Esophagus muscularis mucosa (tissue), 4 donors: ENCODE results near the gene ZFAND5. TPM values are rescaled to one million over a fixed set of nuclear protein-coding genes. Genes with fewer than 3 reads are reported as not detected.

ENCODE experiments used
- DNase-seq: peaks from one replicate; pipeline ENCODE4 v3.0.0-alpha.2; 2017; ENCODE audit errors: extremely low spot score
- H3K27ac ChIP-seq, 4 donors: fragments of 200-600 bp; sonication (generic); replicated peaks in 1 of 4; 1 replicate in 3 of 4; 2 replicates in 1 of 4; pipeline ENCODE4 v1.5.1; 2016 to 2019; ENCODE audit warnings: mild to moderate bottlenecking in 1 of 4
- H3K27me3 ChIP-seq, 4 donors: fragments of 200-600 bp; sonication (generic); one replicate each; pipeline versions ENCODE4 v1.5.1 to v1.6.0; 2016 to 2019
- H3K36me3 ChIP-seq, 4 donors: fragments of 200-600 bp; sonication (generic); one replicate each; pipeline ENCODE4 v1.5.1; 2016 to 2019
- H3K4me1 ChIP-seq, 4 donors: fragments of 200-600 bp; sonication (generic); one replicate each; pipeline ENCODE4 v1.5.1; 2016 to 2019
- H3K4me3 ChIP-seq, 4 donors: fragments of 200-600 bp; sonication (generic); 1 replicate in 2 of 4; 2 replicates in 2 of 4; pipeline ENCODE4 v1.5.1; 2016 to 2019; ENCODE audit warnings: mild to moderate bottlenecking in 4 of 4, moderate library complexity in 1 of 4
- H3K9me3 ChIP-seq, 4 donors: fragments of 200-600 bp; sonication (generic); 1 replicate in 3 of 4; 2 replicates in 1 of 4; pipeline ENCODE4 v1.5.1; 2016 to 2019
- EP300 ChIP-seq: sonication (generic); formaldehyde crosslinking; IDR thresholded peaks from one replicate; pipeline ENCODE4 v1.6.1; 2017; ENCODE audit warnings: antibody characterized with exemption
- POLR2A ChIP-seq: fragments of 450-650 bp; IDR thresholded peaks from one replicate; pipeline ENCODE4 v1.6.1; 2017; ENCODE audit warnings: antibody characterized with exemption, moderate library complexity, mild to moderate bottlenecking, low read depth
- POLR2AphosphoS5 ChIP-seq, 2 donors: sonication (generic); formaldehyde crosslinking; IDR thresholded peaks; one replicate each; pipeline ENCODE4 v1.6.1; 2017; ENCODE audit warnings: antibody characterized with exemption in 2 of 2
- WGBS: methylation state at CpG from one replicate; pipeline ENCODE4 v1.1.5; 2018; 5-methylcytosine and 5-hydroxymethylcytosine counted together
- intact Hi-C: fragments of 100-400 bp; cut with DNase I; formaldehyde crosslinking; loops from one replicate; pipeline ENCODE4 v1.15.1; 2023
- total RNA-seq, 4 donors: library from RNA; depleted of rRNA; stranded (reverse); fragments of >200 nt; gene quantifications; one replicate each; pipeline versions ENCODE4 v1.1.0 to v1.2.1, GENCODE V29; 2016
- TF ChIP-seq, protein P1 (sequence below), 3 experiments: fragments of 200-600 bp in 2 of 3; fragments of 450-650 bp in 1 of 3; sonication (generic) in 2 of 3; IDR thresholded peaks; one replicate each; pipeline ENCODE4 v1.5.1; 2017 to 2019; ENCODE audit warnings: antibody characterized with exemption in 3 of 3, mild to moderate bottlenecking in 2 of 3, moderate library complexity in 1 of 3

The ZFAND5 gene
- total RNA-seq, 4 donors from 2014 or later, result 176 to 303 (median 225) TPM

DNA sequence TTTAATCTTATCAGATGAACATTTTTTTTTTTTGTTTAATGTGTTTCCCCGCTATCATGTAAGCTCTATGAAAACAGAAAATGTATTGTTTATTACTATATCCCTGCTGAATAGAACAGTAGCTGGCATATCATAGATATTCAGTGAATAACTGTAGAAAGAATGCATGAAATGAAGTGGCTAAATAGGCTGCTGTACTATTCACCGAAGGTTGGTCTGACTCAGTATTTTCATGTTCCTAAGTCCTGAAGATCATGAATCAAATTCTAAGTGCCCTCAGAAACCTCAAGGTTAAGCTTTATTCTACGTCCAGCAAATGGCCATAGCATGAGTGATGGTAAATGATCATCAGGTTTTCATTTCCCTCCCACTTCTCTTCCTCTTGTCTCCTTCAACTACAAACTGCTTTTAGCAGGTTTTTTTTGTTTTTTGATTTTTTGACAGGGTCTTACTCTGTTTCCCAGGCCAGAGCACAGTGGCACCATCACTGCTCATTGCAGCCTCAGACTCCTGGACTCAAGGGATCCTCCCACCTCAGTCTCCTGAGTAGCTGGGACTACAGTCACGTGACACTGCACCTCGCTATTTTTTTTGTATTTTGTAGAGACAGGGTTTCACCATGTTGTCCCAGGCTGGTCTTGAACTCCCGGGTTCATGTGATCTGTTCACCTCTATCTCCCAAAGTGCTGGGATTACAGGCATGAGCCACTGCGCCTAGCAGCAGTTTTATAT is 19.1 kb upstream of the ZFAND5 start:
- no peaks in the 10 kb centered on the region for H3K27me3 ChIP-seq
- no peak for DNase-seq
- H3K9me3 ChIP-seq, result no peaks in the 10 kb centered on the region
- H3K4me1 ChIP-seq, result peaks cover 0 to 17% (median 6%) of the 10 kb centered on the region in 4 donors
- peak overlapping the region in 1 of 4 donors; percentile 46 for H3K27ac ChIP-seq
- intact Hi-C loops, result no loop called here
- WGBS, result 74% methylated on average over 7 of the region's 7 CpGs
- H3K4me3 ChIP-seq, result no peak overlapping the region
- TF ChIP-seq, protein P1, sequence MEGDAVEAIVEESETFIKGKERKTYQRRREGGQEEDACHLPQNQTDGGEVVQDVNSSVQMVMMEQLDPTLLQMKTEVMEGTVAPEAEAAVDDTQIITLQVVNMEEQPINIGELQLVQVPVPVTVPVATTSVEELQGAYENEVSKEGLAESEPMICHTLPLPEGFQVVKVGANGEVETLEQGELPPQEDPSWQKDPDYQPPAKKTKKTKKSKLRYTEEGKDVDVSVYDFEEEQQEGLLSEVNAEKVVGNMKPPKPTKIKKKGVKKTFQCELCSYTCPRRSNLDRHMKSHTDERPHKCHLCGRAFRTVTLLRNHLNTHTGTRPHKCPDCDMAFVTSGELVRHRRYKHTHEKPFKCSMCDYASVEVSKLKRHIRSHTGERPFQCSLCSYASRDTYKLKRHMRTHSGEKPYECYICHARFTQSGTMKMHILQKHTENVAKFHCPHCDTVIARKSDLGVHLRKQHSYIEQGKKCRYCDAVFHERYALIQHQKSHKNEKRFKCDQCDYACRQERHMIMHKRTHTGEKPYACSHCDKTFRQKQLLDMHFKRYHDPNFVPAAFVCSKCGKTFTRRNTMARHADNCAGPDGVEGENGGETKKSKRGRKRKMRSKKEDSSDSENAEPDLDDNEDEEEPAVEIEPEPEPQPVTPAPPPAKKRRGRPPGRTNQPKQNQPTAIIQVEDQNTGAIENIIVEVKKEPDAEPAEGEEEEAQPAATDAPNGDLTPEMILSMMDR (IDR thresholded peaks at IDR 0.05), result no peak
- no peak for TF ChIP-seq EP300
- TF ChIP-seq POLR2AphosphoS5 (IDR thresholded peaks at IDR 0.05), result no peak
- TF ChIP-seq POLR2A, result no peak
- no peaks in the 10 kb centered on the region for H3K36me3 ChIP-seq

DNA sequence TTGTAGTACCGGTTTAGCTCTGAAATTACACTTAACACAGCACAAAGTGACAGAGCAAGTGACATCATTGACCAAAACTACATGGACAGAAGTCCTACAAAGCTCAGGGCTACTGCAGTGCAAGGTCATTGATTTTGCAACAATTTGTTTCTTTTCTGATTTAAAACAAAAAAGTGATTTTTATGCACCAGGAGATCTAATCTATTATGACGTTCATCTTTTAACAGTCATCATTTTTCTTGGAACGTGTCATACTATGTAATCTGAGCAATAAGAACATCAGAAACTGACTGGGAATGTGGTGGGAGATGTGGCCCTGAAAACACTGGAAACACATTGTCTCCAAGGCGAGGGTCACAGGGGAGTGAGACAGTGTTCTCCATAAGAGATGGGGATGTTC is 17.4 kb upstream of the ZFAND5 start:
- H3K27ac ChIP-seq, result no peak overlapping the region
- H3K9me3 ChIP-seq, result no peaks in the 10 kb centered on the region
- intact Hi-C loops, result no loop called here
- WGBS, result 86% methylated on average over 4 of the region's 4 CpGs
- no peaks in the 10 kb centered on the region for H3K36me3 ChIP-seq
- H3K27me3 ChIP-seq, result no peaks in the 10 kb centered on the region
- no peak for DNase-seq
- no peak for TF ChIP-seq EP300
- no peak for TF ChIP-seq POLR2AphosphoS5 (IDR thresholded peaks at IDR 0.05)
- TF ChIP-seq, protein P1 (IDR thresholded peaks at IDR 0.05), result no peak
- no peak for TF ChIP-seq POLR2A
- H3K4me1 ChIP-seq, result peaks cover 0 to 17% (median 6%) of the 10 kb centered on the region in 4 donors
- H3K4me3 ChIP-seq, result no peak overlapping the region

DNA sequence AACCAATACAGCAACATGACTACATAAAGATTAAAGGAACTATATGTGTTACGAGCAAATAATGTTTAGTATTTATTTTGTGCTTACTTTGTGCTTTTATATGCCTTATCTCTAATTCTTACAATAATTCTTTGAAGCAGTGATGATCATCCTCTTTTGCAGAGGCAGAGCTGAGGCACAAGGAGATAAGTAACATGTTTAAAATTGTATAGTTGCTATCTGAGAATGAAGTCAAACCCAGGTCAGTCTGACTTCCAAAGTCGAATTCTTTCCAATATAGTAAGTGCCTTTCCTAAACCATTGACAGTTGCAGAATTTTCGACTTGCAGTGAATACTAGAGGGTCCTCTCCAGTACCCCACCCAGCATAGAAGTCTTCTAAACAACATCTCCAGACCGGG is 12.0 kb upstream of the ZFAND5 start:
- WGBS, result 82% methylated on average over 4 of the region's 4 CpGs
- H3K4me3 ChIP-seq, result no peak overlapping the region

GRCh38 chr9:72371151-72371550 is 6.1 kb upstream of the ZFAND5 start:
- H3K36me3 ChIP-seq, result no peaks in the 10 kb centered on the region
- no peaks in the 10 kb centered on the region for H3K27me3 ChIP-seq
- H3K9me3 ChIP-seq, result no peaks in the 10 kb centered on the region
- intact Hi-C loops, result no loop called here
- H3K27ac ChIP-seq, result no peak overlapping the region
- peaks cover 10 to 13% (median 11%) of the 10 kb centered on the region in 4 donors for H3K4me1 ChIP-seq
- TF ChIP-seq, protein P1 (IDR thresholded peaks at IDR 0.05), result no peak
- TF ChIP-seq POLR2AphosphoS5 (IDR thresholded peaks at IDR 0.05) (no peak), EP300 (no peak), POLR2A (no peak)
- H3K4me3 ChIP-seq, result no peak overlapping the region
- no peak for DNase-seq

More for the DNA sequence above, 12.0 kb upstream of the ZFAND5 start:
- Histone ChIP-seq H3K9me3 (no peaks in the 10 kb centered on the region), H3K4me1 (no peaks in the 10 kb centered on the region), H3K27ac (no peak overlapping the region), H3K27me3 (no peaks in the 10 kb centered on the region), H3K36me3 (no peaks in the 10 kb centered on the region)
- DNase-seq, result no peak
- TF ChIP-seq POLR2A (no peak), EP300 (no peak), POLR2AphosphoS5 (IDR thresholded peaks at IDR 0.05) (no peak)
- TF ChIP-seq, protein P1 (IDR thresholded peaks at IDR 0.05), result no peak
- intact Hi-C loops, result no loop called here
